Right atrium auricular region (tissue), 2 donors: ENCODE measurements around the gene LPIN2. TPM values are rescaled to one million over a fixed set of nuclear protein-coding genes. Genes with fewer than 3 reads are reported as not detected.
A peak's percentile ranks its signal among the peaks of the same experiment; 100 is the strongest.

Experiments
- DNase-seq: peaks from one replicate; pipeline ENCODE4 v3.0.0-alpha.2; 2019; ENCODE audit warnings: low spot score
- H3K27ac ChIP-seq, 2 donors: fragments of 200-600 bp; sonication (generic); 1 replicate in 1 of 2; 2 replicates in 1 of 2; pipeline ENCODE4 v1.5.1; 2016 to 2019
- H3K27me3 ChIP-seq, 2 donors: fragments of 200-600 bp; sonication (generic); one replicate each; pipeline versions ENCODE4 v1.5.1 to v1.6.0; 2017 to 2019
- H3K36me3 ChIP-seq: fragments of 200-600 bp; sonication (generic); one replicate; pipeline ENCODE4 v1.5.1; 2016
- H3K4me1 ChIP-seq, 2 donors: fragments of 200-600 bp; sonication (generic); one replicate each; pipeline versions ENCODE4 v1.5.1 to v1.6.0; 2017 to 2019
- H3K4me3 ChIP-seq, 2 donors: fragments of 200-600 bp; sonication (generic); 1 replicate in 1 of 2; 2 replicates in 1 of 2; pipeline ENCODE4 v1.5.1; 2017 to 2019; ENCODE audit warnings: mild to moderate bottlenecking in 1 of 2, moderate library complexity in 1 of 2
- H3K9me3 ChIP-seq, 2 donors: fragments of 200-600 bp; sonication (generic); one replicate each; pipeline ENCODE4 v1.5.1; 2019
- total RNA-seq, 2 donors: library from RNA; depleted of rRNA; stranded (reverse); fragments of >200 nt; gene quantifications; one replicate each; pipeline ENCODE4 v1.1.0, GENCODE V29; 2016
- TF ChIP-seq, protein P1 (sequence below), 2 donors: fragments of 200-600 bp; sonication (generic); IDR thresholded peaks; one replicate each; pipeline ENCODE4 v1.5.1; 2019; ENCODE audit warnings: antibody characterized with exemption in 2 of 2

LPIN2 gene
- total RNA-seq, 2 donors from 2014 or later = 15.5 to 19.0 TPM

DNA sequence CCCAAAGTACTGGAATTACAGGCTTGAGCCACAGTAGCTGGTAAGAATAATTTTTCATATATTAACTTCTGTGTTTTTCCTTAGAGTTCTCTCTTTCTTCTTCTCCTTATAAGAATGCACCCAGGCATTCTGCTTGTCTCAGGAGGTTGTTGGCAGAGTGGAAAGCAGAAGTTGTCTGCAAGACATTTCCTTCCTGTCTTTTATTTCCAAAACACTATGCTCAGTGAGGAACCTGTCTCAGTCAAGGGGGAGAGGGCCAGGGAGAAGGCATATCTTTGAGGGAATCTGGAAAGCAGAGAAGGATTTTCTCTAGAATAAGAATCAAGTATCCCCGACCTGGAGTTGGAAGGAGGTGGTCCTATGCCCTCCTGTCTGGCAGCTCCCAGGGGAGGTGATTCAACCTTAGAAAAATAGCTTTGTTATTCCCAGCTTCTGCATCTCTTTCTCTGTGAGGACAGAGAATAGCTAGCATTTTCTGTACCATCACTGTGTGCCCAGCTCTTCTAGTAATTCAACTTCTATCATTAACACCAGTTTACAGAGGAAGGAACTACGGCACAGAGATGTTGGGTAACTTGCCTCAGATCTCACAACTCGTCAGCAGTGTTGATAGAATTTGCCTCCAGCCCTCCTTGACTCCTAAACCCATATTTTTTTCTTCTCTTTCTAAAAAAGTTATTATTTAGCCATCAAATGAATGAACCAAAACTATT, 3.8 kb upstream of the LPIN2 start:
- no peak overlapping the region for H3K4me3 ChIP-seq
- peaks cover 3 to 33% of the 10 kb centered on the region in 2 donors for H3K4me1 ChIP-seq
- H3K9me3 ChIP-seq = no peaks in the 10 kb centered on the region
- H3K27ac ChIP-seq = peak overlapping the region; percentile 78 to 80
- no peak for DNase-seq
- H3K27me3 ChIP-seq = no peaks in the 10 kb centered on the region
- TF ChIP-seq, protein P1, sequence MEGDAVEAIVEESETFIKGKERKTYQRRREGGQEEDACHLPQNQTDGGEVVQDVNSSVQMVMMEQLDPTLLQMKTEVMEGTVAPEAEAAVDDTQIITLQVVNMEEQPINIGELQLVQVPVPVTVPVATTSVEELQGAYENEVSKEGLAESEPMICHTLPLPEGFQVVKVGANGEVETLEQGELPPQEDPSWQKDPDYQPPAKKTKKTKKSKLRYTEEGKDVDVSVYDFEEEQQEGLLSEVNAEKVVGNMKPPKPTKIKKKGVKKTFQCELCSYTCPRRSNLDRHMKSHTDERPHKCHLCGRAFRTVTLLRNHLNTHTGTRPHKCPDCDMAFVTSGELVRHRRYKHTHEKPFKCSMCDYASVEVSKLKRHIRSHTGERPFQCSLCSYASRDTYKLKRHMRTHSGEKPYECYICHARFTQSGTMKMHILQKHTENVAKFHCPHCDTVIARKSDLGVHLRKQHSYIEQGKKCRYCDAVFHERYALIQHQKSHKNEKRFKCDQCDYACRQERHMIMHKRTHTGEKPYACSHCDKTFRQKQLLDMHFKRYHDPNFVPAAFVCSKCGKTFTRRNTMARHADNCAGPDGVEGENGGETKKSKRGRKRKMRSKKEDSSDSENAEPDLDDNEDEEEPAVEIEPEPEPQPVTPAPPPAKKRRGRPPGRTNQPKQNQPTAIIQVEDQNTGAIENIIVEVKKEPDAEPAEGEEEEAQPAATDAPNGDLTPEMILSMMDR (IDR thresholded peaks at IDR 0.05) = no peak
- no peaks in the 10 kb centered on the region for H3K36me3 ChIP-seq

DNA sequence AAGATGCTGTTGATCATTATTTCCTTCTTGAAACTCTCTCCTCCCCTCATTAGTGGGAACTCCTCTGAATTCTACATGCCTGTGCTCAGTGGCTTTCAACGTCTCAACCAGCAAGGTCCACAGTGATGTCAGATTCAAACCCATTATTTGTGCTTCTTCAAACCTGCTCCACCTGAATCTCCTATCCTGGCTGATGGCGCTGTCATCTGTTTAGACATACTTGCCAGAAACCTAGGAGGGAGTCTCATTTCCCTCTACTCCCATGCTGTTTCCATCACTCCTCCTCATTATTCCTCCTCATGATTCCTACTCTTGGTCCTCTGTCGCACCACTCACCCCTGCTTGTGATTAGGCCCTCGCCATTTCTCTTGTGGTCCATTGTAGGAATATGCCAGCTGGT, 2.9 kb upstream of the LPIN2 start:
- peak overlapping the region; percentile 78 to 80 for H3K27ac ChIP-seq
- no peaks in the 10 kb centered on the region for H3K9me3 ChIP-seq
- no peaks in the 10 kb centered on the region for H3K27me3 ChIP-seq
- no peaks in the 10 kb centered on the region for H3K36me3 ChIP-seq
- no peak for DNase-seq
- TF ChIP-seq, protein P1 (IDR thresholded peaks at IDR 0.05) = no peak
- H3K4me3 ChIP-seq = no peak overlapping the region
- H3K4me1 ChIP-seq = peaks cover 4 to 41% of the 10 kb centered on the region in 2 donors

DNA sequence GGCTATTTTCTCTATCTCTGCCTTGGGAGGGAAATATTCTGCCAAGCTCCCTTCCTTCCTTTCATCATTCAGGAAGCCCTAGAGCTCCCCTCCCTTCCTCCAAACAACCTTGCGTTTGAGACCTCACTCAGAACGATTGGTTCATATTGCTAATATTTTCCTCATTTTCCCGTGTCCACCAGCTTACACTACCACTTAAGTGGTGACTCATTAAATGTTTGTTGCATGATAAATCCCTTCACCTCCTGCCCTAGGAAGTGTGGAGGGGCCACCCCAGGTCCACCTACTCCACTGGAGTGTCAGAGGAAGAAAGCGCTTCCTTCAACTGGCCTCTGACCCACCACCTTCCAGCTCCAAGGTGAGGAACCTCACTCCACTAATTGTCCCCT, 2.3 kb upstream of the LPIN2 start:
- H3K27me3 ChIP-seq = no peaks in the 10 kb centered on the region
- peaks cover 4 to 41% of the 10 kb centered on the region in 2 donors for H3K4me1 ChIP-seq
- no peaks in the 10 kb centered on the region for H3K36me3 ChIP-seq
- H3K4me3 ChIP-seq = no peak overlapping the region
- TF ChIP-seq, protein P1 (IDR thresholded peaks at IDR 0.05) = no peak
- H3K27ac ChIP-seq = peak overlapping the region; percentile 78 to 80
- DNase-seq = no peak
- H3K9me3 ChIP-seq = no peaks in the 10 kb centered on the region

DNA sequence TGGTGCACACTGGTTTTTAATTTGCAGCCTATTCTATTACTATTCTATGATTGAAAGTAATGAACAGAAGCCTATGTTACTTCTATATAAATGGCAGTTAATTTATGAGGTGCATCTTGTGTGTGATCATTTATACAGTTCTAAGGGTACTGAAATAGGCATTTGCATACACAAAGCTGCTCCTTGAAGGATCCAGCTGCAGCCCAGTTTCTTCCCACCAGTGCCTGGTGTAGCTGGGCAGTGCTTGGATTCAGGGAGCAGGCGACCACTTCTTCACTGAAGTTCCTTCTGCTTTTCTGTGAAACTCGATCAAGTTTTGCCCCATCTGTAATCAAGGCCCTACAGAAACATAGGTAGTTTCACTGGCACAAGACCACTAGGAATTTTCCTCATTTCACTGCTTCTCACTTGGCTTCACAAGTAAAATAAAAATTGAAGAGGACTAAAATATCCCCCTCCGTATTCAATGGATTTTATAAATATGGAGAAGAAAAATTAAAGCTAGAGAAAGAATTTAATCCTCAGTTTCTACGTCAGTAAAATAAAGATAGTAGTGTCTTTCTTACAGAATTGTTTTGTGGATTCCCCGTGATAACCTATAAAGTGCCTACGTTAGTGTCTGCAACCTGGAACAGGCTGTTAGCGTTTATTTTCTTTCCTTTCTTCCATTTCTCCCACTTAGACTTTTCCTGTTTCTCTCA, 1.7 kb upstream of the LPIN2 start:
- DNase-seq = no peak
- H3K27ac ChIP-seq = peak overlapping the region; percentile 78 to 80
- H3K4me1 ChIP-seq = peaks cover 4 to 41% of the 10 kb centered on the region in 2 donors
- H3K36me3 ChIP-seq = no peaks in the 10 kb centered on the region
- peak overlapping the region in 1 of 2 donors; percentile 39 for H3K4me3 ChIP-seq
- no peaks in the 10 kb centered on the region for H3K9me3 ChIP-seq
- TF ChIP-seq, protein P1 (IDR thresholded peaks at IDR 0.05) = no peak
- H3K27me3 ChIP-seq = no peaks in the 10 kb centered on the region

DNA sequence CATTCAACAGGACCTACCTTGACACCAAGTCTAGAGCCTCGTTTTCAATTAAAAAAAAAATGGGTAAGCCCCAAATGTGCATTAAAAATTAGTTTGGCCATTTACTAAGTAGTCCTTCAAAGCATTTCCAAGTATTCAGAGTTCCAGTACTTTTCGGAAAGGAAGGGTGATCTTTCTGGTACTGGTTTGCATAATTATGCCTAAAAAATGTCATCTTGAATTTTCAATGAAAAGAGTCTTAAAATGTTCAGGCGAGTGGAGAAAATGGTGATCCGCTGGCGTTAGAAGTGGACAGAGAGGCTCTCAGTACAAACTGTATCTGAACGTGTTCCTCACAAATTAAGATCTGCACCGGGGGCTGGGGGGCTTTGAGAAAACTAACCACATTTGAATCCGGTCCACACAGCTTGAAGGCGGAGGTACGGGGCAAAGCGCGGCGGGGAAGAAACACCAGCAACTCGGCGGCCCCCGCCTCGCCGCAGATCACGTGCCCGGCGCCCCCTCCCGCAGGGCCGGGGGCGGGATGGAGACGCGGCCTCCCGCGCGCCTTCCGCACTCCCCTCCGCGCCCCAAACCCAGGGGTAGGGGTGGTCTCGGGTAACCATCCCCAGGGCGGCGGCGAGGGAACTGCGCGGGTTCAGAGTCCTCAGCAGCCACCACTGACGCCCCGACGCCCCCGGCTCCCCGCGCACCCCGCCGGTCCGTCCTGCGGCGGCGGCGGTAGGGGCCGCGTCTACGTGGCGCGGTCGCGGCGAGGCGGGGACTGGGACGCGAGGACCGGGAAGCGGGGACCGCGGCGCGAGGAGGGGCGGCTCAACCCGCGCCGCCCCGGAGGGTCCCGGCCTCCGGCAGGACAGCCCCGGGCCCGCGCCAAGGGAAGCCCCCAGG, 564 bp downstream of the LPIN2 start:
- Histone ChIP-seq H3K27ac (peak overlapping the region; percentile 95 to 96), H3K9me3 (no peaks in the 10 kb centered on the region), H3K4me3 (peak overlapping the region; percentile 81 to 94), H3K36me3 (no peaks in the 10 kb centered on the region), H3K4me1 (peaks cover 4 to 41% of the 10 kb centered on the region in 2 donors), H3K27me3 (no peaks in the 10 kb centered on the region)
- no peak for DNase-seq
- TF ChIP-seq, protein P1 (IDR thresholded peaks at IDR 0.05) = no peak
